HL-60 (cell line): Measurements from ENCODE around the gene ANXA2.
A peak's percentile ranks its signal among the peaks of the same experiment; 100 is the strongest.
"Not testable (repeated sequence)": the region's sequence is repeated elsewhere in the genome, so short reads cannot be mapped to it uniquely, and the experiment has no call there.

Source experiments
- DNase-seq, 2 experiments: peaks; one replicate each; pipeline ENCODE4 v3.0.0-alpha.2; 2010 to 2020; ENCODE audit warnings: low read depth in 1 of 2, low spot score in 1 of 2
- H3K27ac ChIP-seq: fragments of 250-450 bp; sonication (Bioruptor Pico); replicated peaks from 2 replicates; pipeline ENCODE4 v1.5.1; 2020; ENCODE audit warnings: mild to moderate bottlenecking, moderate library complexity
- H3K27me3 ChIP-seq: fragments of 250-450 bp; sonication (Bioruptor Pico); 2 replicates; pipeline ENCODE4 v1.5.1; 2021; ENCODE audit warnings: mild to moderate bottlenecking, moderate library complexity; ENCODE audit not compliant: insufficient read depth, poor library complexity, severe bottlenecking
- H3K4me3 ChIP-seq: replicated peaks from 2 replicates; pipeline ENCODE4 v1.5.1; 2011; ENCODE audit warnings: mild to moderate bottlenecking, control low read depth, low read length; ENCODE audit not compliant: insufficient read depth
- CTCF ChIP-seq: IDR thresholded peaks from one replicate; pipeline ENCODE4 v1.5.1; 2011; ENCODE audit warnings: low read length, control low read depth, inconsistent platforms; ENCODE audit not compliant: insufficient read depth
- GABPA ChIP-seq: IDR thresholded peaks from 2 replicates; pipeline ENCODE4 v1.6.1; 2012; ENCODE audit warnings: low read depth
- POLR2AphosphoS5 ChIP-seq: IDR thresholded peaks from 2 replicates; pipeline ENCODE4 v1.6.1; 2012; ENCODE audit warnings: low read depth
- REST ChIP-seq: IDR thresholded peaks from 2 replicates; pipeline ENCODE4 v1.6.1; 2012; ENCODE audit warnings: low read depth; ENCODE audit not compliant: insufficient replicate concordance
- SPI1 ChIP-seq: IDR thresholded peaks from 2 replicates; pipeline ENCODE4 v1.6.1; 2012; ENCODE audit warnings: low read depth, mild to moderate bottlenecking, borderline replicate concordance

ANXA2 gene

GRCh38 chr15:60362321-60363086 lies 35.3 kb downstream of the ANXA2 start:
- Histone ChIP-seq H3K27me3 (no peaks in the 10 kb centered on the region), H3K27ac (no peak overlapping the region), H3K4me3 (no peak overlapping the region)
- DNase-seq: no peak
- no peak for TF ChIP-seq GABPA
- no peak for TF ChIP-seq SPI1
- TF ChIP-seq REST: no peak
- TF ChIP-seq CTCF: no peak
- no peak for TF ChIP-seq POLR2AphosphoS5

GRCh38 chr15:60359738-60360137 lies 38.0 kb downstream of the ANXA2 start:
- peak; percentile 14 to 42 for DNase-seq
- not testable (repeated sequence) for H3K27ac ChIP-seq, H3K4me3 ChIP-seq, H3K27me3 ChIP-seq
- TF ChIP-seq CTCF: peak; percentile 84

GRCh38 chr15:60358935-60359682 lies 38.7 kb downstream of the ANXA2 start:
- TF ChIP-seq POLR2AphosphoS5 (no peak), GABPA (no peak), SPI1 (no peak), REST (no peak), CTCF (no peak)
- no peak overlapping the region for H3K27ac ChIP-seq
- no peaks in the 10 kb centered on the region for H3K27me3 ChIP-seq
- DNase-seq: no peak
- no peak overlapping the region for H3K4me3 ChIP-seq
